ENCODE data around the gene DNAJC18.
"Not testable (repeated sequence)": the region's sequence is repeated elsewhere in the genome, so short reads cannot be mapped to it uniquely, and the experiment has no call there.

Gene DNAJC18

DNA sequence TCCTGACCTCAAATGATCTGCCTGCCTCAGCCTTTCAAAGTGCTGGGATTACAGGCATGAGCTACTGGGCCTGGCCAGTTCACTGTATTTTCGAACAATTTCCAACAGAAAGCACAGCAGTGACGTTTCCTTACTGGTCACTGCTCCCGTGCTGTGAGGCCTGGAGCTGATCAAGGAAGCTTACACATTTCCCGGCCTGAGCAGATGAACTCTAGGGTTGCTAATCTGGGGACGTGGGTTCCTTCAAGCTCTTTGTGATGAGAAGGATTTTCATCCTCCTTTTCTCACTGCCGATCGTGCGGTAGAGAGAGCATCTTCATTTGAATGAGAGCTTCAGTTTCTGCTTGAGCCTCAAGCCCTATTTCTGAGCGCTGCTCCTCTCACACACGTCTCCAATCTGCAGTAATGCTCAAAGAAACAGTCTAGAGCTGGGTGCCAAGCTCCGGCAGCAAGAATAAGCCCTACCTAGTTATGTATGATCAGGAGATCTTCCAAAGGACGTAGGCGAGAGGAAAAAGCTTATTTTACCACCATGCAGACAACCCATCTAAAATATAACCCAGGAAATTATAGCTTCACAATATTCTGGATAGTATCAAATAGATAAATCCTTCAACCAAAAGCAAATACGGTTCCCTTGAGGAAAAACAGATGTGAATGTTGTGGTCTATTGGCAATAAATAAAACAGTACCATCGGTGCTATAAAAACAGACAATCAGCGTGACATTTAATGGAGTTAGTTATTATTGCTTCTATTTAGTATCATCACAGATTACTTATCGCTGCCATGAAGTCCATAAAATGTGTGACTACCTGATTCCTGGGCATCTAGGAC is 28.1 kb downstream of the DNAJC18 start:
- H3K4me3 ChIP-seq (ENCODE audit: low read depth in 1 of 2, low read length in 2 of 2): no peak overlapping the region
- H3K36me3 ChIP-seq (ENCODE audit: control insufficient read depth in 1 of 2, insufficient read depth in 2 of 2, low read length in 2 of 2): peaks cover 0 to 6% of the 10 kb centered on the region in 2 donors
- H3K27ac ChIP-seq (ENCODE audit: low read length): no peak overlapping the region
- no peaks in the 10 kb centered on the region for H3K27me3 ChIP-seq (ENCODE audit: low read depth, low read length)
- H3K4me1 ChIP-seq (ENCODE audit: control insufficient read depth in 1 of 2, insufficient read depth in 2 of 2, low read length in 2 of 2): peaks cover 10 to 23% of the 10 kb centered on the region in 2 donors
- no peaks in the 10 kb centered on the region for H3K9me3 ChIP-seq (ENCODE audit: control insufficient read depth in 1 of 2, low read length in 2 of 2)

DNA sequence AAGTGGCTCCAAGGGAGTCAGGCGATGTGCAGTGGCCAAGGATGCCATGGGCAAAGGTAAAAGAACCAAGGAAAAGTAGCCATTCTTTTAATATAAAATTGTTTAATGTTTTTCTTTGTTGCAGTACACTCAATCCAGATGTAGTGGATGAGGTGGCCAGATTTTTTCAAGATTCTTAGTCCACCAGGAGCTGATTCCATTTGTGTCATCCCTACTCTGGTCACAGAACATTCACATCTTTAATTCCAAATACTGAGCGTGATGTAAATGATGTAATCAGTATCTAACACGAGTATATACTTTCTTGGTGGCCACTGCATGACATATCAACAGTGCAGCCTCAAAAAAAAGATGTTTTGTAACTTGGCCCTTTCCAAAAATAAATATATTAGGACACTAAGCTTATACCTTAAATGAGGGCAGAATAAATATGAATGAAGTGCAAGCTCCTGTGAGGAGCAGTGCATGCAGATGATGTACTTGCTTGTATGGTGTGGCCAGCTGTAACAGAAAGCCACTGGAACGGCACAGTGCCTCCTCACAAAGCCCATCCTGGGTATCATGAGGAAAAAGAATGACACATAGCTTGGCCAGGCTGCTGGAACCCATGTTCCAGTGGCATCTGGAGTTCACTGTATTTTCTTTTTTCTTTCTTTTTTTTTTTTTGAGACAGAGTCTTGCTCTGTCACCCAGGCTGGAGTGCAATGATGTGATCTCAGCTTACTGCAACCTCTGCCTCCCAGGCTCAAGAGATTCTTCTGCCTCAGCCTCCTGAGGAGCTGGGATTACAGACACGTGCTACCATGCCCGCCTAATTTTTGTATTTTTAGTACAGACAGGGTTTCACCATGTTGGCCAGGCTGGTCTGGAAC is 29.0 kb downstream of the DNAJC18 start:
- Histone ChIP-seq H3K9me3 (ENCODE audit: control insufficient read depth in 1 of 2, low read length in 2 of 2) (no peaks in the 10 kb centered on the region), H3K27me3 (ENCODE audit: low read depth, low read length) (no peaks in the 10 kb centered on the region), H3K4me1 (ENCODE audit: control insufficient read depth in 1 of 2, insufficient read depth in 2 of 2, low read length in 2 of 2) (peaks cover 10 to 14% of the 10 kb centered on the region in 2 donors), H3K27ac (ENCODE audit: low read length) (no peak overlapping the region), H3K36me3 (ENCODE audit: control insufficient read depth in 1 of 2, insufficient read depth in 2 of 2, low read length in 2 of 2) (peaks cover 0 to 6% of the 10 kb centered on the region in 2 donors), H3K4me3 (ENCODE audit: low read depth in 1 of 2, low read length in 2 of 2) (no peak overlapping the region)

DNA sequence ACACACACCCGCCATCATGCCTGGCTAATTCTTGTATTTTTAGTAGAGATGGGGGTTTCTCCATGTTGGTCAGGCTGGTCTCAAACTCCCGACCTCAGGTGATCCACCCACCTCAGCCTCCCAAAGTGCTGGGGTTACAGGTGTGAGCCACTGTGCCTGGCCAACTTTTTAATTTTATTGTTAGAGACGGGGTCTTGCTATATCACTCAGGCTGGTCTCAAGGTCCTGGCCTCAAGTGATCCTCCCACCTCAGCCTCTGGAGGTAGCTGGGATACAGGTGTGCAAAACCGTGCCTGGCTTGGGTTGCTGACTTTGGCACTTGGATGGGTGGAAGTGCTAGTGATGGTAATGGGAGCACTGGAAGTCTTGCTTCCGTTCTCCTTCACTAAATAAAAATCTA is 30.2 kb downstream of the DNAJC18 start:
- H3K4me1 ChIP-seq (ENCODE audit: control insufficient read depth in 1 of 2, insufficient read depth in 2 of 2, low read length in 2 of 2); H3K4me3 ChIP-seq (ENCODE audit: low read depth in 1 of 2, low read length in 2 of 2); H3K27ac ChIP-seq (ENCODE audit: low read length); H3K27me3 ChIP-seq (ENCODE audit: low read depth, low read length); H3K36me3 ChIP-seq (ENCODE audit: control insufficient read depth in 1 of 2, insufficient read depth in 2 of 2, low read length in 2 of 2); H3K9me3 ChIP-seq (ENCODE audit: control insufficient read depth in 1 of 2, low read length in 2 of 2): not testable (repeated sequence)

DNA sequence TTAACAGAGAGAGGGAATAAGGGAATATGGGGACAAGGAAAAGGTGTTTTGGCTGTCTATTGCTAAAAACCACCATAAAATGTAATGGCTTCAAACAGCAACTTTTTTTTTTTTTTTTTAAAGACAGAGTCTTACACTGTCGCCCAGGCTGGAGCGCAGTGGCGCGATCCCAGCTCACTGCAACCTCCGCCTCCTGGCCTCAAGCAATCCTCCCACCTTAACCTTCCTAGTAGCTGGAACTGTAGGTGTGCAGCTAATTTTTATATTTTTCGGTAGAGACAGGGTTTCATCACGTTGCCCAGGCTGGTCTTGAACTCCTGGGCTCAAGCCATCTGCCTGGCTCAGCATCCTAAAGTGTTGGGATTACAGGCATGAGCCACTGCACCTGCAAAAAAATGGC is 31.1 kb downstream of the DNAJC18 start:
- Histone ChIP-seq H3K36me3 (ENCODE audit: control insufficient read depth in 1 of 2, insufficient read depth in 2 of 2, low read length in 2 of 2) (peaks cover 0 to 4% of the 10 kb centered on the region in 2 donors), H3K9me3 (ENCODE audit: control insufficient read depth in 1 of 2, low read length in 2 of 2) (no peaks in the 10 kb centered on the region), H3K27ac (ENCODE audit: low read length) (no peak overlapping the region), H3K4me3 (ENCODE audit: low read depth in 1 of 2, low read length in 2 of 2) (no peak overlapping the region), H3K27me3 (ENCODE audit: low read depth, low read length) (no peaks in the 10 kb centered on the region), H3K4me1 (ENCODE audit: control insufficient read depth in 1 of 2, insufficient read depth in 2 of 2, low read length in 2 of 2) (peaks cover 5 to 8% of the 10 kb centered on the region in 2 donors)

DNA sequence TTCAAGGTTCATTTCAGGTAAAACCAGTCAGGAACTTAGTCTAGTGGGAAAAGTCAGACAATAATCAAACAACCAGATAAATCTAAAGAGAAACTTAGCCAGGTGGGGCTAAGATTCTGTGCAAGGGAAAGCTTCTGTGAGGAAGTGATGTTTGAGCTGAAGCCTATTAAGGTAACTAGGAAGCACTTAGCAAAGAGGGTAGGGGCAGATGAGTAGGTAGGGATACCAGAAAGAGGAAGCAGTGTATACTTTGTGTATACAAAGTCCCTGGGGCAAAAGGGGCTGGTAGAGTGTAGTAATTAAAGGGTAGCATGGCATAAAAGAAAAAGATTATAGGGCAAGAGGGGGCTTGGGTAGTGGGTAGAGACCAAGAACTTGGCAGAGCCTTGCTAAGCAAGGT is 31.8 kb downstream of the DNAJC18 start:
- Histone ChIP-seq H3K27me3 (ENCODE audit: low read depth, low read length) (no peaks in the 10 kb centered on the region), H3K4me1 (ENCODE audit: control insufficient read depth in 1 of 2, insufficient read depth in 2 of 2, low read length in 2 of 2) (peaks cover 5 to 12% of the 10 kb centered on the region in 2 donors), H3K36me3 (ENCODE audit: control insufficient read depth in 1 of 2, insufficient read depth in 2 of 2, low read length in 2 of 2) (peaks cover 0 to 4% of the 10 kb centered on the region in 2 donors), H3K27ac (ENCODE audit: low read length) (no peak overlapping the region), H3K4me3 (ENCODE audit: low read depth in 1 of 2, low read length in 2 of 2) (no peak overlapping the region), H3K9me3 (ENCODE audit: control insufficient read depth in 1 of 2, low read length in 2 of 2) (no peaks in the 10 kb centered on the region)

DNA sequence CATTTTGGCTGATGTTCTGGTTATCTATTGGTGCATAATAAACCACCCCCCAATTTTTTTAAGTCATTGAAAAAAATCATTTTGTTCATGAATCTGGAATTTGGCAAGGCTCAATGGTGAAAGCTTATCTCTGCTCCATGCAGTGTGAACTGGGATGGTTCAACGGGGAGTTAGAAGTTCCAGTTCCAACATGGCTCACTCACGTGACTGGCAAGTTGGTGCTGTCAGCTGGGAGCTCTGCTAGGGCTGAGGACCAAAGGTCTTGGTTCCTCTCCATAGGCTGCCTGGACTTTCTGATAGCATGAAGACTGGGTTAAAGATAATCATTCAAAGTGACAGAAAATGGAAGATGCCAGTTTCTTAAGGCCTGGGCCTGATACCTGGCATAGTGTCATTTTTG is 32.4 kb downstream of the DNAJC18 start:
- H3K27me3 ChIP-seq (ENCODE audit: low read depth, low read length): no peaks in the 10 kb centered on the region
- H3K27ac ChIP-seq (ENCODE audit: low read length): no peak overlapping the region
- no peaks in the 10 kb centered on the region for H3K9me3 ChIP-seq (ENCODE audit: control insufficient read depth in 1 of 2, low read length in 2 of 2)
- peaks cover 0 to 4% of the 10 kb centered on the region in 2 donors for H3K36me3 ChIP-seq (ENCODE audit: control insufficient read depth in 1 of 2, insufficient read depth in 2 of 2, low read length in 2 of 2)
- peaks cover 5 to 12% of the 10 kb centered on the region in 2 donors for H3K4me1 ChIP-seq (ENCODE audit: control insufficient read depth in 1 of 2, insufficient read depth in 2 of 2, low read length in 2 of 2)
- H3K4me3 ChIP-seq (ENCODE audit: low read depth in 1 of 2, low read length in 2 of 2): no peak overlapping the region

DNA sequence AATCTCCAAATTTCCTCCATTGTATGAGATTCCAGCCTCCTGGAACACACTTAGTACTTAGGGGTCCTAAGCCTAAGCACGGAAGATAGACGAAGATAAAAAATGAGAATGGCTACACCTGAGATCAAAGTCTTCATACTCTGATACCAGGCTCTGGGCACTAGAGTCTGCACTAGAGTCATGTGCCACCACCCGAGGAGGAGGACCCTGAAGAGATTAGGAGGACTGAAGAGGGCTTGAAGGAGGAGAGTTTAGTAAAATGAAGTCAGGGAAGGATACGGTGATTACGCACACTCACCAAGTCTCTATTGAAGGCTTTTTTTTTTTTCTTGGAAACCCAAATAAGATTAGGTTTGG is 34.9 kb downstream of the DNAJC18 start:
- peaks cover 5 to 12% of the 10 kb centered on the region in 2 donors for H3K4me1 ChIP-seq (ENCODE audit: control insufficient read depth in 1 of 2, insufficient read depth in 2 of 2, low read length in 2 of 2)
- no peaks in the 10 kb centered on the region for H3K9me3 ChIP-seq (ENCODE audit: control insufficient read depth in 1 of 2, low read length in 2 of 2)
- no peaks in the 10 kb centered on the region for H3K27me3 ChIP-seq (ENCODE audit: low read depth, low read length)
- H3K4me3 ChIP-seq (ENCODE audit: low read depth in 1 of 2, low read length in 2 of 2): peak overlapping the region; percentile 66 to 77
- H3K27ac ChIP-seq (ENCODE audit: low read length): peak overlapping the region; percentile 87
- peaks cover 0 to 4% of the 10 kb centered on the region in 2 donors for H3K36me3 ChIP-seq (ENCODE audit: control insufficient read depth in 1 of 2, insufficient read depth in 2 of 2, low read length in 2 of 2)

DNA sequence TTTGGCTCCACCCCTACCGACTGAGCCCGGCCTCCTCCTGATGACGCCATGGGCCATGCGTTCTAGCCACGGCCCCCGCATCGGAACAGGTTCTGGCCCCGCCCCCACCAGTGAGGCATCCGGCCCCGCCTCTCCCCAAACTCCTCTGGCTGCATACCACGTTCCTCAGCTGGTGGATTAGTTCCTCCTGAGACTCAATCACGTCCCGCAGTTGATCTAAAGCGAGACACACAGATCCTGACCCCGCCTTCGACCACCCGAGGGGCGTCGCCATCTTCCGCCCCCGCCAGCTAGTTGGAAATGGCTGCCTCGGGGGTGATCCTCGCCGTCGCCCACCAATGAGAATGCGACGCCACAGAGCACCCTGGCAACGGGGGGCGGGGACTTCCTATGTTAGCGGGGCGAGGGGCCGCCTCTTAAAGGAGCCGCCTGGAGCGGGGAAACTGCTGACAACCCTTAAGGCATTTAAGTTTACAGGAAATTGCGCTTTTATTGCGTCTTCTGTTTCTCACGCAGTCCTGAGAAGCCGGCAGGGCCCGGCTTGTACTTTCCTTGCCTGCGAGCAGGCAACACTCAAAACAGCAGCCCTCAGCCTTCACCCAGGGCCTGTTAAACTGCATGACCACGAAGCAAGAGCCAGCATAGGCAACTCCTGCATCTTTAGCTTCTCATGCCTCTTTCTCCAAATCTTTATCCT is 35.4 kb downstream of the DNAJC18 start, which contains the start of gene SPATA24:
SPATA24 (minus strand) TSS at position 303 of the 697 bp plus-strand sequence; CDS start at position 274, 29 bp downstream.
- H3K36me3 ChIP-seq (ENCODE audit: control insufficient read depth in 1 of 2, insufficient read depth in 2 of 2, low read length in 2 of 2): peaks cover 0 to 4% of the 10 kb centered on the region in 2 donors
- peak within 1 kb of the TSS; percentile 87 for H3K27ac ChIP-seq (ENCODE audit: low read length)
- H3K9me3 ChIP-seq (ENCODE audit: control insufficient read depth in 1 of 2, low read length in 2 of 2): no peaks in the 10 kb centered on the region
- peaks cover 5 to 12% of the 10 kb centered on the region in 2 donors for H3K4me1 ChIP-seq (ENCODE audit: control insufficient read depth in 1 of 2, insufficient read depth in 2 of 2, low read length in 2 of 2)
- no peaks in the 10 kb centered on the region for H3K27me3 ChIP-seq (ENCODE audit: low read depth, low read length)
- peak within 1 kb of the TSS; percentile 66 to 77 for H3K4me3 ChIP-seq (ENCODE audit: low read depth in 1 of 2, low read length in 2 of 2)

DNA sequence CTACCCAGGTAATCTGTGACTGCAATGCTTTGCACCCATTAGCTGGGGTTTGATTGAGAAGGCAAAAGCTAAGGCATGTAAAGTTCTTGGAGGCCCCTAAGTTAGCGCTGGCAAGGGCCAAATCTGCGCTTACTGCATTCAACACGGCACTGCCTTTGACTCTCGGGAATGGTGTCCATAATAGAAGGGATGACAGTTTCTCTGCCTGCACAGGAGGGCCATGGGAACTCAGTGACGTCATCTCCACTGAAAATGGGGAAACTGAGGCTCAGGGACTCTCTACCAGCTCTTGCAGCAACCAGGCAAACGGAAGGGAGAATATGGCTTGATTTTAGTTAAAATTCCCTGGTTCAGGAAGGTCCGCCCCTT is 35.9 kb downstream of the DNAJC18 start:
- Histone ChIP-seq H3K27ac (ENCODE audit: low read length) (peak overlapping the region; percentile 87), H3K4me1 (ENCODE audit: control insufficient read depth in 1 of 2, insufficient read depth in 2 of 2, low read length in 2 of 2) (peaks cover 5 to 12% of the 10 kb centered on the region in 2 donors), H3K9me3 (ENCODE audit: control insufficient read depth in 1 of 2, low read length in 2 of 2) (no peaks in the 10 kb centered on the region), H3K36me3 (ENCODE audit: control insufficient read depth in 1 of 2, insufficient read depth in 2 of 2, low read length in 2 of 2) (peaks cover 0 to 4% of the 10 kb centered on the region in 2 donors), H3K4me3 (ENCODE audit: low read depth in 1 of 2, low read length in 2 of 2) (peak overlapping the region; percentile 66 to 77), H3K27me3 (ENCODE audit: low read depth, low read length) (no peaks in the 10 kb centered on the region)

DNA sequence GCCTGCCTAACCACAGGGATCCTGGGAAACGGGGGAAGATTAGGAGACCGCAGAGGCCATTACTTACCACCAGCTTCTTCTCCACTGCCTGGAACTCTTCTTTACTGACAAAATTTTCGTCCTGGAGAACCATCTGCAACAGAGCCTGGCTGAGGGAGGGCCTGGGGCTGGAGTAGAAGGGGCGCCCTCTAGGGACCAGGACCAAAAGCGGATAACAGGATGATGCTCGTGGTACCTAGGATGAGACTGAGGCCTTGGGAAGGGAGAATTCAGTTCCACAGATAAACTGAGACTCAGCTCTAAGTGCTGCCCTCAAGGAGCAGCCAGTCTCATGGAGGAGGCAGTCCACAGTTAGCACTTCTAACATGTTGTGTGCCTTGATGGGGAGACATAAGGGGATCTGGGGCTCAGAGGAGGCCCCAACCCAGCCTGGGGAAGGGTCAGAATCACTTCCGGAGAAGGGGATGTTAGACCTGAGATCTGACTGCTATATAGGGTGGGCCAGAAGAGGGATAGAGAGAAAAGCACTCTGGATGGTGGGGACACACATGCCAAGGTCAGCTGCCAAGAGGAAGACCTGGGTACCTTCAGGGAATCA is 36.7 kb downstream of the DNAJC18 start:
- Histone ChIP-seq H3K27ac (ENCODE audit: low read length) (no peak overlapping the region), H3K27me3 (ENCODE audit: low read depth, low read length) (no peaks in the 10 kb centered on the region), H3K9me3 (ENCODE audit: control insufficient read depth in 1 of 2, low read length in 2 of 2) (no peaks in the 10 kb centered on the region), H3K4me1 (ENCODE audit: control insufficient read depth in 1 of 2, insufficient read depth in 2 of 2, low read length in 2 of 2) (peaks cover 5 to 12% of the 10 kb centered on the region in 2 donors), H3K4me3 (ENCODE audit: low read depth in 1 of 2, low read length in 2 of 2) (peak overlapping the region in 1 of 2 donors; percentile 77), H3K36me3 (ENCODE audit: control insufficient read depth in 1 of 2, insufficient read depth in 2 of 2, low read length in 2 of 2) (peaks cover 0 to 4% of the 10 kb centered on the region in 2 donors)

All from muscle layer of duodenum (tissue), 2 donors.